Measurements from ENCODE around the gene AGO1.
A peak's percentile ranks its signal among the peaks of the same experiment; 100 is the strongest.

Gene AGO1

DNA sequence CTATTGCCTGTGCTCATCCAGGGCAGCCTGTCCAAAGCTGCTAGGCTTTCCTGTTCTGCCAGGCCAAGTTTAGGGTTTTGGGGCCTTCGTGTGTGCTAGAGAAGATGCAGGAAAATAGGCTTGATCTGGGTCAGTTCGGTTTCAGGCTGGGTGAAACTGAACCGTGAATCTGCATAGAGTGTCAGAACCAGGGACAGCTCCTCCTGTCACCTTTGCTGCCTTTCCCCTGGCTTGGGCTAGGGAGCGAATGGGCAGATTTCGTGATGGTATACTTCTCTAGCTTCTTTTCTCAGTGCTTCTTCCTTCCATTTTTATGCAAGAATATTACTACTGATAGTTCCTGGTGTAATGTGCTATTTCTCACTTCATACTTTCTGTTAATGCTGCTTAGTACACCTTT, 6.0 kb upstream of the AGO1 start:
- TF ChIP-seq EZH2 (IDR thresholded peaks at IDR 0.05; ENCODE audit: borderline replicate concordance, low read depth, low read length, severe bottlenecking): no peak
- TF ChIP-seq, protein P1, sequence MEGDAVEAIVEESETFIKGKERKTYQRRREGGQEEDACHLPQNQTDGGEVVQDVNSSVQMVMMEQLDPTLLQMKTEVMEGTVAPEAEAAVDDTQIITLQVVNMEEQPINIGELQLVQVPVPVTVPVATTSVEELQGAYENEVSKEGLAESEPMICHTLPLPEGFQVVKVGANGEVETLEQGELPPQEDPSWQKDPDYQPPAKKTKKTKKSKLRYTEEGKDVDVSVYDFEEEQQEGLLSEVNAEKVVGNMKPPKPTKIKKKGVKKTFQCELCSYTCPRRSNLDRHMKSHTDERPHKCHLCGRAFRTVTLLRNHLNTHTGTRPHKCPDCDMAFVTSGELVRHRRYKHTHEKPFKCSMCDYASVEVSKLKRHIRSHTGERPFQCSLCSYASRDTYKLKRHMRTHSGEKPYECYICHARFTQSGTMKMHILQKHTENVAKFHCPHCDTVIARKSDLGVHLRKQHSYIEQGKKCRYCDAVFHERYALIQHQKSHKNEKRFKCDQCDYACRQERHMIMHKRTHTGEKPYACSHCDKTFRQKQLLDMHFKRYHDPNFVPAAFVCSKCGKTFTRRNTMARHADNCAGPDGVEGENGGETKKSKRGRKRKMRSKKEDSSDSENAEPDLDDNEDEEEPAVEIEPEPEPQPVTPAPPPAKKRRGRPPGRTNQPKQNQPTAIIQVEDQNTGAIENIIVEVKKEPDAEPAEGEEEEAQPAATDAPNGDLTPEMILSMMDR (IDR thresholded peaks at IDR 0.05; ENCODE audit: borderline replicate concordance, extremely low read depth, low read length, poor library complexity, severe bottlenecking): no peak
- no peaks in the 10 kb centered on the region for H3K4me1 ChIP-seq (ENCODE audit: insufficient read depth, low read length)
- H3K27me3 ChIP-seq (ENCODE audit: insufficient read depth, low read length, poor library complexity): no peaks in the 10 kb centered on the region
- H2AFZ ChIP-seq (ENCODE audit: low read depth, low read length): no peak overlapping the region
- H3K27ac ChIP-seq (ENCODE audit: low read length): no peak overlapping the region
- ATAC-seq (ENCODE audit: insufficient read depth, low read depth) (peak; percentile 79), DNase-seq (peak; percentile 44)
- H3K9me3 ChIP-seq (ENCODE audit: insufficient read depth, low read length, severe bottlenecking): no peaks in the 10 kb centered on the region
- H3K79me2 ChIP-seq (ENCODE audit: insufficient read depth, low read length): no peaks in the 10 kb centered on the region
- no peak overlapping the region for H3K4me2 ChIP-seq (ENCODE audit: insufficient read depth, low read length)
- H3K4me3 ChIP-seq (ENCODE audit: low read depth in 1 of 2, low read length in 2 of 2): no peak overlapping the region
- no peak overlapping the region for H3K9ac ChIP-seq (ENCODE audit: low read depth, low read length)
- H4K20me1 ChIP-seq (ENCODE audit: insufficient read depth, low read length): no peaks in the 10 kb centered on the region
- H3K36me3 ChIP-seq (ENCODE audit: insufficient read depth, low read length): no peaks in the 10 kb centered on the region

DNA sequence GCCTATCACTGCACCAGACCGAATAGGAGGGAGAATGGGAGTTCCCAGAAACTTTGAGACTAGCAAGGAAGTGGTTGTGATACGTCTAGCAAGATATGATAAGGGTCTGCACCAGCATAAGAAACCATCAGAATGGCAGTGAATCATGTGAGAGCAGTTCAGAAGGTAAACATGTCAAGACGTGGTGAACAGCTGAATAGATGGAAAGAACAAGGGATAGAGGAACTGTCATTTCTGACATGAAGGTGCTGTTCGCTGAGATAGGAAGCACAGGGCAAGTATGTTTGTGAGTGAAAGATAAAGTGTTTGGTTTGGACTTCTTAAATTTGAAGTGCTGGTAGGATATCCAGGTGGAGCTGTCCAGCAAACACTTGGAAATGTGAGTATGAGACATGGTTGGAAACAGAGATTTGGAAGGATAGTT, 1.1 kb upstream of the AGO1 start:
- H3K9me3 ChIP-seq (ENCODE audit: insufficient read depth, low read length, severe bottlenecking): no peaks in the 10 kb centered on the region
- no peak overlapping the region for H3K9ac ChIP-seq (ENCODE audit: low read depth, low read length)
- H3K4me3 ChIP-seq (ENCODE audit: low read depth in 1 of 2, low read length in 2 of 2): no peak overlapping the region

GRCh38 chr1:35882586-35882944, 444 bp upstream of the AGO1 start:
- H3K9ac ChIP-seq (ENCODE audit: low read depth, low read length): peak overlapping the region; percentile 91; the same call in 1 of the 2 replicates
- no peaks in the 10 kb centered on the region for H3K27me3 ChIP-seq (ENCODE audit: insufficient read depth, low read length, poor library complexity)
- peaks cover 37% of the 10 kb centered on the region for H3K4me1 ChIP-seq (ENCODE audit: insufficient read depth, low read length)
- H4K20me1 ChIP-seq (ENCODE audit: insufficient read depth, low read length): peaks cover 31% of the 10 kb centered on the region
- peaks cover 45% of the 10 kb centered on the region for H3K79me2 ChIP-seq (ENCODE audit: insufficient read depth, low read length)
- peak overlapping the region in 1 of 2 experiments; percentile 91; a peak in 2 of 4 replicates for H3K4me3 ChIP-seq (ENCODE audit: low read depth in 1 of 2, low read length in 2 of 2)
- peak overlapping the region; percentile 62 for H3K4me2 ChIP-seq (ENCODE audit: insufficient read depth, low read length)
- no peak for DNase-seq
- no peaks in the 10 kb centered on the region for H3K9me3 ChIP-seq (ENCODE audit: insufficient read depth, low read length, severe bottlenecking)
- peaks cover 6% of the 10 kb centered on the region; the same call in 1 of the 2 replicates for H3K36me3 ChIP-seq (ENCODE audit: insufficient read depth, low read length)
- TF ChIP-seq EZH2 (IDR thresholded peaks at IDR 0.05; ENCODE audit: borderline replicate concordance, low read depth, low read length, severe bottlenecking): no peak
- TF ChIP-seq, protein P1 (IDR thresholded peaks at IDR 0.05; ENCODE audit: borderline replicate concordance, extremely low read depth, low read length, poor library complexity, severe bottlenecking): no peak
- ATAC-seq (ENCODE audit: insufficient read depth, low read depth): no peak
- 0 out of 2 replicates have a peak overlapping the region, but pooled peaks have one; percentile 34 for H3K27ac ChIP-seq (ENCODE audit: low read length)
- peak overlapping the region; percentile 78 for H2AFZ ChIP-seq (ENCODE audit: low read depth, low read length)

More for the DNA sequence above, 1.1 kb upstream of the AGO1 start:
- no peak overlapping the region for H3K27ac ChIP-seq (ENCODE audit: low read length)
- peaks cover 37% of the 10 kb centered on the region for H3K4me1 ChIP-seq (ENCODE audit: insufficient read depth, low read length)
- DNase-seq (no peak), ATAC-seq (ENCODE audit: insufficient read depth, low read depth) (no peak)
- H3K27me3 ChIP-seq (ENCODE audit: insufficient read depth, low read length, poor library complexity): no peaks in the 10 kb centered on the region
- no peak overlapping the region for H3K4me2 ChIP-seq (ENCODE audit: insufficient read depth, low read length)
- no peak overlapping the region for H2AFZ ChIP-seq (ENCODE audit: low read depth, low read length)
- no peak for TF ChIP-seq EZH2 (IDR thresholded peaks at IDR 0.05; ENCODE audit: borderline replicate concordance, low read depth, low read length, severe bottlenecking)
- TF ChIP-seq, protein P1 (IDR thresholded peaks at IDR 0.05; ENCODE audit: borderline replicate concordance, extremely low read depth, low read length, poor library complexity, severe bottlenecking): no peak
- H3K79me2 ChIP-seq (ENCODE audit: insufficient read depth, low read length): peaks cover 38% of the 10 kb centered on the region
- H3K36me3 ChIP-seq (ENCODE audit: insufficient read depth, low read length): peaks cover 6% of the 10 kb centered on the region; the same call in 1 of the 2 replicates
- peaks cover 24% of the 10 kb centered on the region for H4K20me1 ChIP-seq (ENCODE audit: insufficient read depth, low read length)

All from DND-41 (cell line).